ENCODE measurements around the gene RAD50. TPM values are rescaled to one million over a fixed set of nuclear protein-coding genes. Genes with fewer than 3 reads are reported as not detected.
"Not testable (repeated sequence)": the region's sequence is repeated elsewhere in the genome, so short reads cannot be mapped to it uniquely, and the experiment has no call there.

The RAD50 gene
- total RNA-seq, 1 donor from 2014 or later: 35.2 TPM

DNA sequence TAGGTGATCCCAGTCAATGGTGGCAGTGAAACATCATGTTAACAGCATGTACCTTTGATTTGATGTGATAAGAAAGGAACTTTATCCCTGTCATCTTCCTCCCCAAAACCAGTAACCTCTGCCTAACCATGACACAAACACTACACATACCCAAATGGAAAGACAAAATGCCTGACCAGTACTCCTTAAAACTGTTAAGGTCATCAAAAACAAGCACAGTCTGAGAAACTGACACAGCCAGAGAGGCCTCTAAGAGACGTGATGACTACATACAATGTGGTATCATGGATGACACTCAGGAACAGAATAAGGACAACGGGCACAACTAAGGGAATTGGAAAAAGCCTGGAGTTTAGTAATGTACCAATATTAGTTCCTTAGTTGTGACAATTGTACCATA is 9.5 kb upstream of the RAD50 start:
- H3K9me3 Mint-ChIP-seq: no peaks in the 10 kb centered on the region
- no peak overlapping the region for H3K27ac Mint-ChIP-seq (ENCODE audit: unreplicated experiment)
- H3K4me1 Mint-ChIP-seq: no peaks in the 10 kb centered on the region
- H3K36me3 Mint-ChIP-seq (ENCODE audit: low read depth): no peaks in the 10 kb centered on the region
- TF ChIP-seq, protein P1, sequence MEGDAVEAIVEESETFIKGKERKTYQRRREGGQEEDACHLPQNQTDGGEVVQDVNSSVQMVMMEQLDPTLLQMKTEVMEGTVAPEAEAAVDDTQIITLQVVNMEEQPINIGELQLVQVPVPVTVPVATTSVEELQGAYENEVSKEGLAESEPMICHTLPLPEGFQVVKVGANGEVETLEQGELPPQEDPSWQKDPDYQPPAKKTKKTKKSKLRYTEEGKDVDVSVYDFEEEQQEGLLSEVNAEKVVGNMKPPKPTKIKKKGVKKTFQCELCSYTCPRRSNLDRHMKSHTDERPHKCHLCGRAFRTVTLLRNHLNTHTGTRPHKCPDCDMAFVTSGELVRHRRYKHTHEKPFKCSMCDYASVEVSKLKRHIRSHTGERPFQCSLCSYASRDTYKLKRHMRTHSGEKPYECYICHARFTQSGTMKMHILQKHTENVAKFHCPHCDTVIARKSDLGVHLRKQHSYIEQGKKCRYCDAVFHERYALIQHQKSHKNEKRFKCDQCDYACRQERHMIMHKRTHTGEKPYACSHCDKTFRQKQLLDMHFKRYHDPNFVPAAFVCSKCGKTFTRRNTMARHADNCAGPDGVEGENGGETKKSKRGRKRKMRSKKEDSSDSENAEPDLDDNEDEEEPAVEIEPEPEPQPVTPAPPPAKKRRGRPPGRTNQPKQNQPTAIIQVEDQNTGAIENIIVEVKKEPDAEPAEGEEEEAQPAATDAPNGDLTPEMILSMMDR (conservative IDR thresholded peaks at IDR 0.05): no peak
- DNase-seq (ENCODE audit: low read depth, low spot score): no peak
- peaks cover 2% of the 10 kb centered on the region for H3K27me3 Mint-ChIP-seq (ENCODE audit: low read depth)
- no peak overlapping the region for H3K4me3 Mint-ChIP-seq

DNA sequence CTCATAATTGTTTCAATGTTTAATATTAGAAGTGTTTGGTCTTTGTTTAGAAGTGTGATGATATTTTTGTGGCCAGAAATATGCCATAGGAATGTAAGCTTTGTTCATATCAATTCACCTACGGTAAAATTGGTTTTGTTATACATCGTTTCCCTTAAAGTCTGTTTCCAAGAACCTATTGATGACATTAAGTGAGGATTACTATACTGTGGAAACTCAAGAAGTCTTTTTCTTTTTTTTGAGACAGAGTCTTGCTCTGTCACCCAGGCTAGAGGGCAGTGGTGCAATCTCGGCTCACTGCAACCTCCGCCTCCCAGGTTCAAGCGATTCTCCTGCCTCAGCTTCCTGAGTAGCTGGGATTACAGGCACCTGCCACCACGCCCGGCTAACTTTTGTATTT is 7.9 kb upstream of the RAD50 start:
- DNase-seq (ENCODE audit: low read depth, low spot score); H3K27me3 Mint-ChIP-seq (ENCODE audit: low read depth); H3K36me3 Mint-ChIP-seq (ENCODE audit: low read depth); H3K9me3 Mint-ChIP-seq; H3K27ac Mint-ChIP-seq (ENCODE audit: unreplicated experiment); H3K4me1 Mint-ChIP-seq; H3K4me3 Mint-ChIP-seq: not testable (repeated sequence)

DNA sequence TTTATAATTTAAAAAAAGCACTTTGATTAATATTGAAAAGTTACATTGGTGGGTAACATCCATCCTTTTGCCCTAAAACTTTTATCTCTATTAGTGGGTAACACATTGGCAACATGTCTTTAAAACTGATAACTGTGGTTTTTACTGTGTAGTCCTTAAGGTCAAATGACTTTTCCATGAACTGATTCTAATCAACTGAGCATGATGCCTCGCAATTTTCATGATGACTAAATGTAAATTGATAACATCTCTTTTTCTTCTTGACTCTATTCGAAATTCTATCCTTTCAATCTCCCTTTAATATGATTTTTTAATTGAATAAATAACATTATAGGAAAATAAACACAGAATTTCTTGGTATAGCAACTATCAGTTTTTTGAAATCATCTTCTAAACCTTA is 7.2 kb upstream of the RAD50 start:
- no peak for DNase-seq (ENCODE audit: low read depth, low spot score)
- no peaks in the 10 kb centered on the region for H3K4me1 Mint-ChIP-seq
- H3K9me3 Mint-ChIP-seq: no peaks in the 10 kb centered on the region
- no peaks in the 10 kb centered on the region for H3K36me3 Mint-ChIP-seq (ENCODE audit: low read depth)
- no peak overlapping the region for H3K4me3 Mint-ChIP-seq
- H3K27ac Mint-ChIP-seq (ENCODE audit: unreplicated experiment): no peak overlapping the region
- H3K27me3 Mint-ChIP-seq (ENCODE audit: low read depth): peaks cover 2% of the 10 kb centered on the region
- TF ChIP-seq, protein P1 (conservative IDR thresholded peaks at IDR 0.05): no peak

DNA sequence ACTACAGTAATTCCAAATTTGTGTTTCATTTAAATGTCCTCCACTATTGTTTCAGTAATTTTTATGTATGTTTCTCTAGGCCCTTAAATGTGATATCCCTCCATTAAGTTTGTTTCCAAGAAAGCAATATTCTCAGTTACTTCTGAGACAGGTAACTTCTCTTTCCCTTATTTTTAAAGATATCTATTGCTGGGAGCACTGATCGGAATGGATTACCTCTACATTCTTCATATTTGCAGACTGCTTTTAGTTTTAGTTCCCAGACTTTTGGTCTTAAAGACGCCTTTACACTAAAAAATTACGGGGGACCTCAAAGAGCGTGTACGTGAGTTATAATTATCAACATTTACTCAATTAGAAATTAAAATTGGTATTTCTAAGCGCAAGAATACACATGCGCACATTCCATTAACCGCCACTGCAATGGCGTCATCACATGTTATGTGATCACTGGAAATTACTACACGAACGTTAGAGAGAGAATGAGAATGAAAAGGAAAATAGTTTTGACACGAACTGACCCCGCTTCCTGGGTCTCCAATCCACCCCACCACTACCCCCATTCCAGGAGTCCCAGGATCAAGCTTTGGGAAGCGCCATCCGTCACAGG is 519 bp upstream of the RAD50 start:
- peaks cover 33% of the 10 kb centered on the region for H3K4me1 Mint-ChIP-seq
- H3K36me3 Mint-ChIP-seq (ENCODE audit: low read depth): no peaks in the 10 kb centered on the region
- H3K27ac Mint-ChIP-seq (ENCODE audit: unreplicated experiment): peak overlapping the region; percentile 95
- no peak for DNase-seq (ENCODE audit: low read depth, low spot score)
- H3K27me3 Mint-ChIP-seq (ENCODE audit: low read depth): no peaks in the 10 kb centered on the region
- H3K9me3 Mint-ChIP-seq: peaks cover 3% of the 10 kb centered on the region
- TF ChIP-seq, protein P1 (conservative IDR thresholded peaks at IDR 0.05): no peak
- H3K4me3 Mint-ChIP-seq: peak overlapping the region; percentile 93

DNA sequence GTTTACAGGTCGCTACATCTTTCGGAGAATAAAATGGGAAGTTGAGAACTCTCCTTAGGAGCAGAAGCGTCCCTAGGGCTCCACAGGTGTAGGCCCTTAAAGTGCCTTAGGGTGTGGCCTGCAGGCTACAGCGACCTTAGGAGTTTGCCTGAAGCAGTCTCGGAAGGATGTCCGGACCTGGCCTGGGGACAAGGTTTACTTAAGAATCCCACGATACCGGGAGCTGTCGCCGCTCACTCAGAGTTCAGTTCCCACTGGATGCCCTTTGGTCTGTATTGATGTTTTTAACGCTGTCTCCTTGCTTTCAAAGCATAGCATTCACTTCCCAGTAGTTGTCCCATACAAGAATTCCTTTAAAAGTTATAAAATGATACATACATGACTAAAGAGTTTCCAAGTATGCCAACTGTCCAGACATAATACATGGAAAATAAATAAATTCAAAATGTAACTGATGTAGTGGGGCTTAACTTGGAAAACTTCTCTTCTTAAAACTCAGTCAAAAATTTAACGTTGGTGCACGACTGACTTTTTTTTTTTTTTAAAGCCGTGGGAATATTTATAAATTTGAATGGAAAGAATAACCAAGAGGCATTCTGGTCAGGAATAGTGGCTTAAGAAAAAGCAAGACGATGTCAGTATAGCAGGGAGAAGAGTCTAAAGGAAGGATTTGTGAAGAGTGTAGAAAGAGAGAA is 848 bp downstream of the RAD50 start:
- H3K36me3 Mint-ChIP-seq (ENCODE audit: low read depth): no peaks in the 10 kb centered on the region
- peaks cover 3% of the 10 kb centered on the region for H3K9me3 Mint-ChIP-seq
- no peaks in the 10 kb centered on the region for H3K27me3 Mint-ChIP-seq (ENCODE audit: low read depth)
- peak; percentile 3 for DNase-seq (ENCODE audit: low read depth, low spot score)
- peak overlapping the region; percentile 99 for H3K27ac Mint-ChIP-seq (ENCODE audit: unreplicated experiment)
- peaks cover 33% of the 10 kb centered on the region for H3K4me1 Mint-ChIP-seq
- peak overlapping the region; percentile 93 for H3K4me3 Mint-ChIP-seq
- TF ChIP-seq, protein P1 (conservative IDR thresholded peaks at IDR 0.05): no peak

DNA sequence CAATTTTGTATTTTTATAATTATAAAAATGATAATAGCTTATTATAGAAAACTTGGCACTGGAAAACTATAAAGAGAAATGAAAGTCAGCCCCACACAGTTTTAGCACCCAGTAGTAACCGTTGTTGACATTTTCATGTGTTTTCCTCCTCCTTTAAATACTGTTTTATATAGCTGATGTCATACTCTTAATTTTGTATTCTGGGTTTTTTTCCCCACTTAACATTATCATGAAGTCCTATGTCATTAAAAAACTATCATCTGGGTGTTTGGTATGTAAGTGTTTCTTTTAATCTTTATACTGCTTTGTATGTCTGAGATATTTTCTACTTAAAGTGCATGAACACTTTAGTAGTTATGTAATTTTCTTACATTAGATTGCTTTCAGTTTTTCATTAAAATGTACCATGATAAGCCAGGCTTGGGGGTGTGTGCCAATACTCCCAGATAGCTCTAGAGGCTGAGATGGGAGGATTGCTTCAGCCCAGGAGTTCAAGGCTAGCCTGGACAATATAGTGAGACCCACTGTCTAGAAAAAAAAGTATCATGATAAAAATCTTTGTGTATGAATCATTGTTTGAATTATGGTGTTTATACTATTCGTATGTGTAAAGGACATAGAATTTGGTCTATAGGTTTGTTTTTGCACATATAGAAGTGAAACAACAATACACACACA is 2.7 kb downstream of the RAD50 start:
- H3K27me3 Mint-ChIP-seq (ENCODE audit: low read depth): no peaks in the 10 kb centered on the region
- DNase-seq (ENCODE audit: low read depth, low spot score): no peak
- H3K36me3 Mint-ChIP-seq (ENCODE audit: low read depth): no peaks in the 10 kb centered on the region
- H3K4me3 Mint-ChIP-seq: peak overlapping the region; percentile 64
- no peak overlapping the region for H3K27ac Mint-ChIP-seq (ENCODE audit: unreplicated experiment)
- H3K9me3 Mint-ChIP-seq: peaks cover 3% of the 10 kb centered on the region
- TF ChIP-seq, protein P1 (conservative IDR thresholded peaks at IDR 0.05): no peak
- peaks cover 33% of the 10 kb centered on the region for H3K4me1 Mint-ChIP-seq

Data from neural crest cell (in vitro differentiated cells).